Left lung (tissue), 10 donors: ENCODE results near the gene CBX7. TPM values are rescaled to one million over a fixed set of nuclear protein-coding genes. Genes with fewer than 3 reads are reported as not detected.

Experiments used
- ATAC-seq: fragments of 200-7000 bp; cut with Tn5 transposase; one replicate; pipeline ENCODE4 v1.9.1; 2020; ENCODE audit warnings: moderate library complexity
- DNase-seq, 4 donors: peaks; one replicate each; pipeline ENCODE4 v3.0.0-alpha.2; 2013 to 2020
- H3K27ac ChIP-seq, 2 donors: fragments of 200-600 bp; sonication (generic) in 1 of 2; one replicate each; pipeline versions ENCODE4 v1.5.0 to v1.8.0; 2020 to 2021
- H3K27me3 ChIP-seq, 2 donors: fragments of 200-600 bp; sonication (generic) in 1 of 2; one replicate each; pipeline versions ENCODE4 v1.5.0 to v1.8.0; 2020 to 2021
- H3K36me3 ChIP-seq, 2 donors: fragments of 200-600 bp; sonication (generic) in 1 of 2; one replicate each; pipeline versions ENCODE4 v1.5.0 to v1.8.0; 2020 to 2021
- H3K4me1 ChIP-seq, 2 donors: fragments of 200-600 bp; one replicate each; pipeline ENCODE4 v1.8.0; 2021
- H3K4me3 ChIP-seq, 2 donors: fragments of 200-600 bp; sonication (generic) in 1 of 2; one replicate each; pipeline versions ENCODE4 v1.5.0 to v1.8.0; 2020 to 2021; ENCODE audit warnings: mild to moderate bottlenecking in 1 of 2
- H3K9me3 ChIP-seq, 2 donors: fragments of 200-600 bp; sonication (generic) in 1 of 2; one replicate each; pipeline versions ENCODE4 v1.5.0 to v1.8.0; 2020 to 2021
- CTCF ChIP-seq, 2 donors: fragments of 200-600 bp; sonication (generic) in 1 of 2; IDR thresholded peaks; one replicate each; pipeline versions ENCODE4 v1.5.0 to v1.8.0; 2021; ENCODE audit warnings: antibody characterized with exemption in 2 of 2
- intact Hi-C, 2 donors: fragments of 100-400 bp; cut with DNase I; formaldehyde crosslinking; loops; one replicate each; pipeline versions ENCODE4 v1.11.2 to v1.14.2; 2022
- polyA plus RNA-seq, 6 donors: library from polyadenylated mRNA; unstranded; fragments of 120-200 nt; gene quantifications; one replicate each; pipeline ENCODE4 v1.2.1, GENCODE V29; 2013; ENCODE audit not compliant: insufficient read length in 6 of 6
- total RNA-seq, 2 donors: library from RNA; stranded (reverse); fragmentation: NEBNext Ultra II Directional; extraction: Animal tissue kit (Norgen Biotek cat#: 25700); gene quantifications; one replicate each; pipeline ENCODE4 v1.2.1, GENCODE V29; 2021
- donor health status: DM: no; HTN: yes; CAD: no.
- donor health status: DM: no; HTN: no; CAD: no.

Gene CBX7
- total and polyA plus RNA-seq, 8 donors, result 7.4 to 17.7 (median 8.8) TPM

- Histone ChIP-seq H3K9me3 (no peaks in the 10 kb centered on the region), H3K4me1 (peaks cover 6 to 41% of the 10 kb centered on the region in 2 donors), H3K27ac (no peak overlapping the region), H3K27me3 (no peaks in the 10 kb centered on the region), H3K4me3 (no peak overlapping the region), H3K36me3 (no peaks in the 10 kb centered on the region)
- DNase-seq (no peak), ATAC-seq (no peak)
- TF ChIP-seq CTCF (IDR thresholded peaks at IDR 0.05), result no peak
- intact Hi-C loops, result no loop called here
Observed at GRCh38 chr22:39181356-39181755, 28.9 kb upstream of the CBX7 start.

DNA sequence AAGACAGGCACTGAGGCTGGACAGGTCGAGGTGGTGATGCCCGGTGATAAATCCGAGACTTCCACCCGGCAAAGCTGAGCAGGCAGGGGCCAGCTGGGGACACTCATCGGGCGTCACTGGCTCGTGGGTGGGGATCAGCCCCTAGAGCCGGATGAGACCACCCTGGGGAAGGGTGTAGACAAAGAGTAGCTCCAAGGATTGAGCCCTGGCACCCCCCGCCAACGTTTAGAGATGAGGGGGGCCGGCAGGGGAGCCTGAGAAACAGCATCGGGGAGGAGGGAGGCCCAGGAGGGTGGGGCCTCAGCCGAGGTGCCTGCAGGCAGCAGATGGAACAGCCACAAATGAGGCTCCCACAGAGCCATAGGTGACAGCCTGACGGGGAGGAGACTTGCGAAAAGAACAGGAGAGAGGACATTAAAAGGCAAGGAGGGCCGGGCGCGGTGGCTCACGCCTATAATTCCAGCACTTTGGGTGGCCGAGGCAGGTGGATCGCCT lies 27.4 kb upstream of the CBX7 start:
- no peak for ATAC-seq
- no peak overlapping the region for H3K4me3 ChIP-seq
- DNase-seq, result no peak
- H3K36me3 ChIP-seq, result no peaks in the 10 kb centered on the region
- peaks cover 16 to 49% of the 10 kb centered on the region in 2 donors for H3K4me1 ChIP-seq
- H3K27ac ChIP-seq, result no peak overlapping the region
- no peaks in the 10 kb centered on the region for H3K9me3 ChIP-seq
- no peaks in the 10 kb centered on the region for H3K27me3 ChIP-seq
- intact Hi-C loops, result loop anchor here in 1 of 2 donors (10.0 kb wide), 1 partner anchor 135 kb away; the partner anchor contains the start of gene RPL3
- TF ChIP-seq CTCF (IDR thresholded peaks at IDR 0.05), result no peak

- intact Hi-C loops, result loop anchor here in 1 of 2 donors (10.0 kb wide), 1 partner anchor 135 kb away; the partner anchor contains the start of gene RPL3
- Histone ChIP-seq H3K9me3 (no peaks in the 10 kb centered on the region), H3K27me3 (no peaks in the 10 kb centered on the region), H3K4me1 (peaks cover 20 to 49% of the 10 kb centered on the region in 2 donors), H3K36me3 (no peaks in the 10 kb centered on the region), H3K27ac (no peak overlapping the region), H3K4me3 (no peak overlapping the region)
- DNase-seq, result no peak
- ATAC-seq, result no peak
- no peak for TF ChIP-seq CTCF (IDR thresholded peaks at IDR 0.05)
Observed at GRCh38 chr22:39179401-39179827, 26.9 kb upstream of the CBX7 start.

GRCh38 chr22:39178206-39179111 lies 26.0 kb upstream of the CBX7 start:
- H3K9me3 ChIP-seq, result no peaks in the 10 kb centered on the region
- peaks cover 27 to 54% of the 10 kb centered on the region in 2 donors for H3K4me1 ChIP-seq
- no peak for TF ChIP-seq CTCF (IDR thresholded peaks at IDR 0.05)
- no peaks in the 10 kb centered on the region for H3K36me3 ChIP-seq
- intact Hi-C loops, result loop anchor here in 1 of 2 donors (10.0 kb wide), 1 partner anchor 136 kb away; the partner anchor contains the start of gene RPL3
- H3K4me3 ChIP-seq, result no peak overlapping the region
- H3K27ac ChIP-seq, result peak overlapping the region; percentile 20 to 36
- ATAC-seq, result no peak
- DNase-seq, result no peak
- H3K27me3 ChIP-seq, result no peaks in the 10 kb centered on the region

GRCh38 chr22:39177791-39178190 lies 25.3 kb upstream of the CBX7 start:
- intact Hi-C loops, result loop anchor here in 1 of 2 donors (10.0 kb wide), 1 partner anchor 137 kb away; the partner anchor contains the start of gene RPL3
- peaks cover 27 to 61% of the 10 kb centered on the region in 2 donors for H3K4me1 ChIP-seq
- H3K9me3 ChIP-seq, result no peaks in the 10 kb centered on the region
- H3K27me3 ChIP-seq, result no peaks in the 10 kb centered on the region
- no peak for DNase-seq
- ATAC-seq, result no peak
- H3K27ac ChIP-seq, result peak overlapping the region; percentile 36 to 87
- no peak for TF ChIP-seq CTCF (IDR thresholded peaks at IDR 0.05)
- H3K4me3 ChIP-seq, result no peak overlapping the region
- no peaks in the 10 kb centered on the region for H3K36me3 ChIP-seq
